Stimulated activated CD8-positive, alpha-beta memory T cell treated with anti-CD3 and anti-CD28 coated beads, Interleukin-2, amount 100 ng/mL, for 1 hour (primary cell): ENCODE data around the gene SCFD1.

Experiments
- DNase-seq, 2 donors: peaks; one replicate each; pipeline ENCODE4 v3.0.0-alpha.2; 2020; ENCODE audit warnings: low read depth in 2 of 2

The SCFD1 gene

DNA sequence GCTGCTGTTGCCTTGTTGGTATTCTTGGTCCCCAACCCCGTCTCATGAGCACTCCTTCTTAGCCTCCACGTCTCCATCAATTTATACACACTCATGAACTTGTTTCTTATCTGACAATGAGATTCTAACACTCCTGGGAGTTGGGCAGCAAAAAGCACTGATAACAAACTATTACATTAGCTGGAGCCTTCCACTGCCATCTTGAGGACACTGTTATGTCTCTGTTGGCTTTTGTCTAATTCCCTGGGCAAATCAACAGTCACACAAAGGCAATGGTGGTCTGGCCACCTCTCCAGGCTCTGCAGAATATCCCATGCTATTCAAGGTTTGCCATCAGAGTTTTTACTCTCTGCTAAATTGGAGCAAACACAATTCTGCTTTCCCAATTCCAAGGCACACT lies 134.5 kb downstream of the SCFD1 start:
- DNase-seq, result no peak

GRCh38 chr14:30757082-30757481 lies 135.0 kb downstream of the SCFD1 start:
- DNase-seq, result no peak

DNA sequence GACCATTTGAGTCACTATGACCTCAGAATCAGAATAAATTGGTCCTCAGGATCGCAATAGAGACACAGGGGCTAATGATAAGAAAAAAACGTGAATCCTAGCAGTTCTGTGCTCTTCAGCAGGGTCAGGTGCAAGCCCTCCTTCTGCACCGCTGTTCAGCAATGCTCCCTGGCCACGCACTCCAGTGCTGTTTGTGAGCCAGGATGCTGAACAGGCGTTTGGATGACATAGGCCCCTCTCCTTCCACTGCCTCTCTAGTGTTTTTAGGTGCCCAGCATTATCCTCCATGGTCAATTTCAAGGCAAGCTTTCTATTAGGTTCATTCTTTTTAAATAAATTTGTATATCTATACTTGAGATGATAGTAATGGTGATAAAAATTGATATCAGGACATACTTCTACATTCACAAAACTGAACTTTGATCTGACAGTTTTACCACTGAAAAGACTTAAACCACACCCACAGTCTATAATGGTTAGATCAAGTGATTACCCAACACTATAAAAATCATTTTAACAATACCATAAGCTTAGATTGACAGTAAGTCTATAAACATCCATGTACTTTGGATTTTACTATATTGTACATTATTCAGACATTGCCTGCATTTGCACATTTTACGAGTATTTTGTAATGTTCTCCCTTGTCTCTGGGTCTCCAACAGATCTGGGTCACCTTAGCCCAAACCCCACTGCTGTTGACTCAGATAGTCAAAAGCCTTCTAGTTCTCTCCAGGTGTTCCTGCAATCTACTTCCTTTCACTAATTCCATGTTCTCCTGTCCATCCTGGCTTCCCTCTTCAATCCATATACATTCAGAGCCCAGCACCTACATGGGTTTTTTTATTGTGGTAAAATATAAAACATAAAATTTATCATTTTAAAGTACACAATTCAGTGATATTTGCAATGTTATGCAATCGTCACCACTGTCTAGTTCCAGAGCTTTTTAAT lies 137.3 kb downstream of the SCFD1 start:
- DNase-seq, result no peak

DNA sequence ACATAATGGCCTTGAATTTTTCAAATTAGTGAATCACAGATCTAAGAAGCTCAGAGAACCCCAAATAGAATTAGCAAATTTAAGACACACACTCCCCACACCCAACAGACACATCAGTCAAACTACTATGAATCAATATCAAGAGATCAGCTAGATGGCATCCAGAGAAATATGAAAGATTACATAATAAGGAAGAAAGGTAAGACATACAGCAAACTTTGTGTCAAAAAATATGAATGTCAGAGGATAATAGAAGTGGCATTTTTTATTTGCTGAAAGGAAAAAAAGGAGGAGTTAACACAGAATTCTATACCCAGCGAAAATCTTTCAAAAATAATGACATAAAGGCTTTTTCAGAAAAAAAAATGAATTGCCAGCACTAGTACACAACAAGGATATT lies 141.8 kb downstream of the SCFD1 start:
- no peak for DNase-seq

- no peak for DNase-seq
Observed at GRCh38 chr14:30767624-30768023, 145.5 kb downstream of the SCFD1 start.

DNA sequence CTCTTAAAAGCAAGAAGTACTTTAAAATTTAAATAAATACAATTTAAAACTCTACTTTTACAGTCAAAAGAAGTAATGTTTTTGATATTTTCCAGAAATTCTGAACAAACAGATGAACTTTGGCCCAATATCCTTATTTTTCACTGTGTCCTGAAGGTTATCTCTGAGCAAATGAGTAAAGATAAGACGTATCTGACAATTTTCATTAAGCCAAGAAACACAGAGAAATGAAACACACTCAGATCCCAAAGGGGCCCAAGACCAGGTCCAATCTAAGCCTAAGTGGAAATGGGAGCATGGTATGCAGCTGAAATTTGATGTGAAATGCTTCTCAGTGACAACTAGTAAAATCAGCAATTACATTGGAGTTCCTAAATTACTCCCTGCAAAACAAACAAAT lies 146.7 kb downstream of the SCFD1 start:
- no peak for DNase-seq

DNA sequence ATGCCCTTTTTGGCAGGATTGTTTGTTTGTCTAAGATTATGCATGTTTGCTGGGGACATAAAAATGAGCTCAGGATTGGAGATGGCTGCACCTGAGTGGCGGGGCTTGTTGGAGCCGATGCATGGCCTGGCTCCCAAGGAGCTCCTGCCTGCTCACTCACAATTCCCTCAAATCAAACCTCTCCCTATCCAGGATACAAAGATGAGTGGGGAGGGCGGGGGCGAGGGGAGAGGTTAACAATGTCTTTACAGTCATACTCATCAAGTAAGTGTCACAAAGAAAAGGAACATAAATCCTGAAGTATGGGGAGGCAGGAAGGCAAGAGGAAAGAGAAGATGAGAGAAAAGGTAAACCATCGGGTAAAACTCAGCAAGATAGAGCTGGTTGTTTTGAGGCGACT lies 148.3 kb downstream of the SCFD1 start:
- no peak for DNase-seq

GRCh38 chr14:30771595-30771994 lies 149.5 kb downstream of the SCFD1 start:
- no peak for DNase-seq

DNA sequence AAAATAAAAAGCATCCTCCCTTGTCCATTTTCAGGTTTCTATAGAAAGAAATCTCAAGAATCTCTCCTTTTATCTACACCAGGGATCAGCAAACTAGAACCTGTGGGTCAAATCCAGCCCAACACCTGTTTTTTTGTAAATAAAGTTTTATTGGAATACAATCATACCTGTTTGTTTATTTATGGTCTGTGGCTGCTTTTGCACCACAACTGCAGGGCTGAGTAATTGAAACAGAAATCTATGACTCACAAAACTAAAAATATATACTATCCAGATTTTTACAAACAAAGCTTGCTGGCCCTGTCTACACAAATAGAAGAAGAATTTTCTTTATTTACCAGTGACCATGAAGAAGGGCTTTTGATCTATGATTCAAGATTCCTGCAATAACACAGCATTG lies 157.1 kb downstream of the SCFD1 start:
- no peak for DNase-seq
